GM12878 (cell line): Measurements from ENCODE around the gene BTBD7. TPM values are rescaled to one million over a fixed set of nuclear protein-coding genes. Genes with fewer than 3 reads are reported as not detected.

ENCODE experiments used
- ATAC-seq: fragments of 200-7000 bp; cut with Tn5 transposase; 3 replicates; pipeline ENCODE4 v1.9.1; 2020; ENCODE audit warnings: mild to moderate bottlenecking, moderate library complexity
- BruUV-seq: library from RNA; stranded (reverse); fragments of 400-500 nt; replicated peaks from 2 replicates; lab custom pipeline; 2021; lab: Mats Ljungman, UMichigan
- CTCF ChIA-PET: fragments of 300-600 bp; sonication (Branson Sonifier 250); formaldehyde crosslinking; extraction: SDS; loops from one replicate; lab custom pipeline; 2021; ENCODE audit warnings: inconsistent platforms; lab: Yijun Ruan, JAX
- POLR2A ChIA-PET: fragments of 350-600 bp; formaldehyde crosslinking; extraction: SDS; loops from one replicate; lab custom pipeline; 2021; ENCODE audit warnings: inconsistent platforms; lab: Charles Lee
- RAD21 ChIA-PET: fragments of 300-600 bp; sonication (Branson Sonifier 250); formaldehyde crosslinking; loops from one replicate; lab custom pipeline; 2023; ENCODE audit warnings: antibody characterized with exemption; ENCODE audit not compliant: unreplicated experiment; lab: Charles Lee
- SMC1A ChIA-PET: fragments of 300-600 bp; sonication (Branson Sonifier 250); formaldehyde crosslinking; loops from one replicate; lab custom pipeline; 2023; ENCODE audit not compliant: unreplicated experiment, uncharacterized antibody; lab: Charles Lee
- DNase-seq: peaks from one replicate; pipeline ENCODE4 v3.0.0-alpha.2; 2011; ENCODE audit warnings: low read depth, low spot score
- FAIRE-seq: peaks from 3 replicates; lab custom pipeline; 2011; peaks lifted over from hg19 to GRCh38; lab: Jason Lieb, UNC
- H2AFZ ChIP-seq: 2 replicates; pipeline ENCODE4 v1.6.0; 2011; ENCODE audit warnings: low read depth, low read length, control low read depth; ENCODE audit not compliant: control insufficient read depth
- H3K27ac ChIP-seq: 2 replicates; pipeline ENCODE4 v1.5.1; 2011; ENCODE audit warnings: control low read depth; ENCODE audit not compliant: control insufficient read depth, insufficient read depth
- H3K27me3 ChIP-seq, 2 experiments: replicated peaks in 1 of 2; 2 replicates each; pipeline versions ENCODE4 v1.6.0 to v1.6.1; 2011; ENCODE audit warnings: low read length in 1 of 2; ENCODE audit not compliant: control insufficient read depth in 2 of 2, insufficient read depth in 2 of 2
- H3K36me3 ChIP-seq, 2 experiments: 2 replicates each; pipeline ENCODE4 v1.5.1; 2011; ENCODE audit warnings: low read length in 1 of 2; ENCODE audit not compliant: control insufficient read depth in 2 of 2, insufficient read depth in 2 of 2
- H3K4me1 ChIP-seq: 2 replicates; pipeline ENCODE4 v1.6.1; 2011; ENCODE audit warnings: mild to moderate bottlenecking, low read length, moderate library complexity, mixed read lengths; ENCODE audit not compliant: control insufficient read depth, insufficient read depth
- H3K4me2 ChIP-seq: 2 replicates; pipeline ENCODE4 v1.6.0; 2011; ENCODE audit warnings: control low read depth; ENCODE audit not compliant: control insufficient read depth, insufficient read depth
- H3K4me3 ChIP-seq: fragments of 200-600 bp; sonication (generic); 2 replicates; pipeline ENCODE4 v1.5.1; 2016
- H3K79me2 ChIP-seq: 2 replicates; pipeline ENCODE4 v1.6.0; 2011; ENCODE audit warnings: low read length; ENCODE audit not compliant: control insufficient read depth, insufficient read depth
- H3K9ac ChIP-seq: 2 replicates; pipeline ENCODE4 v1.8.0; 2011; ENCODE audit warnings: low read length, control low read depth, mixed read lengths; ENCODE audit not compliant: control insufficient read depth, insufficient read depth
- H3K9me3 ChIP-seq: replicated peaks from 3 replicates; pipeline ENCODE4 v1.5.1; 2011; ENCODE audit warnings: mild to moderate bottlenecking, low read length; ENCODE audit not compliant: control insufficient read depth, insufficient read depth
- H4K20me1 ChIP-seq: 2 replicates; pipeline ENCODE4 v1.6.0; 2011; ENCODE audit not compliant: control insufficient read depth, insufficient read depth
- BCL11A ChIP-seq: IDR thresholded peaks from 2 replicates; pipeline ENCODE4 v1.6.1; 2011; ENCODE audit warnings: low read depth, low read length
- BHLHE40 ChIP-seq, 2 experiments: fragments of 450-650 bp in 1 of 2; IDR thresholded peaks; 2 replicates each; pipeline ENCODE4 v1.6.1; 2011 to 2017; ENCODE audit warnings: low read depth in 2 of 2, borderline replicate concordance in 1 of 2, improper control_type of control experiment in 1 of 2, low read length in 1 of 2, mild to moderate bottlenecking in 1 of 2
- FOXK2 ChIP-seq: fragments of 450-650 bp; IDR thresholded peaks from 2 replicates; pipeline ENCODE4 v1.6.1; 2017; ENCODE audit warnings: mild to moderate bottlenecking, moderate library complexity
- NFIC ChIP-seq: IDR thresholded peaks from 2 replicates; pipeline ENCODE4 v1.6.1; 2012; ENCODE audit warnings: low read depth, mild to moderate bottlenecking, inconsistent platforms, low read length, moderate library complexity
- NR2C1 ChIP-seq: fragments of 450-650 bp; IDR thresholded peaks from 2 replicates; pipeline ENCODE4 v1.6.1; 2017; ENCODE audit warnings: antibody characterized with exemption, mild to moderate bottlenecking, moderate library complexity
- NR2C2 ChIP-seq: IDR thresholded peaks from 2 replicates; pipeline ENCODE4 v1.6.1; 2011; ENCODE audit warnings: borderline replicate concordance, low read depth; ENCODE audit not compliant: control insufficient read depth, insufficient read length
- POLR2AphosphoS2 ChIP-seq: IDR thresholded peaks from 2 replicates; pipeline ENCODE4 v1.6.1; 2011; ENCODE audit warnings: low read depth, mild to moderate bottlenecking, low read length, improper control_type of control experiment, moderate library complexity
- POLR2AphosphoS5 ChIP-seq: IDR thresholded peaks from 2 replicates; pipeline ENCODE4 v1.6.1; 2011; ENCODE audit warnings: mild to moderate bottlenecking, low read length, inconsistent platforms
- SIN3A ChIP-seq: IDR thresholded peaks from 2 replicates; pipeline ENCODE4 v1.6.1; 2012; ENCODE audit warnings: low read depth, low read length, improper control_type of control experiment
- STAT3 ChIP-seq: IDR thresholded peaks from 2 replicates; pipeline ENCODE4 v1.6.1; 2011; ENCODE audit warnings: low read depth, low read length, improper control_type of control experiment
- TAF1 ChIP-seq: IDR thresholded peaks from 2 replicates; pipeline ENCODE4 v1.6.1; 2011; ENCODE audit warnings: mild to moderate bottlenecking, low read depth, low read length, borderline replicate concordance
- ZNF207 ChIP-seq: fragments of 450-650 bp; IDR thresholded peaks from 2 replicates; pipeline ENCODE4 v1.6.1; 2014; ENCODE audit warnings: antibody characterized with exemption, mild to moderate bottlenecking, borderline replicate concordance
- ZNF274 ChIP-seq: IDR thresholded peaks from one replicate; pipeline ENCODE4 v1.8.0; 2011; ENCODE audit not compliant: insufficient read length, insufficient read depth
- ZNF622 ChIP-seq: fragments of 450-650 bp; IDR thresholded peaks from 2 replicates; pipeline ENCODE4 v1.6.1; 2017; ENCODE audit warnings: mild to moderate bottlenecking, inconsistent platforms
- in situ Hi-C: fragments of 300-500 bp; cut with MboI; formaldehyde crosslinking; loops from 9 replicates; pipeline ENCODE4 v1.14.3; 2018; ENCODE audit warnings: mixed read lengths
- intact Hi-C: fragments of 100-400 bp; cut with micrococcal nuclease; formaldehyde crosslinking; loops from one replicate; pipeline ENCODE4 v1.14.2; 2022; ENCODE audit not compliant: unreplicated experiment
- polyA plus RNA-seq, 11 experiments: library from polyadenylated mRNA; depleted of rRNA in 4 of 11; unstranded in 6 of 11; stranded (reverse) in 5 of 11; fragments of >200 nt; fragmentation: Nextera tagmentation in 4 of 11; fragmentation: Illumina TruSeq in 1 of 11; extraction: Ambion mirVana in 4 of 11; extraction: Trizol in 1 of 11; gene quantifications; 1 replicate in 1 of 11; 2 replicates in 10 of 11; pipeline versions ENCODE4 v1.2.1 to v1.2.3, GENCODE V29; 2011 to 2016; ENCODE audit warnings: inconsistent platforms in 2 of 11, missing spikeins in 2 of 11, low read depth in 1 of 11
- total RNA-seq, 4 experiments: library from RNA; depleted of rRNA in 3 of 4; stranded (reverse); fragments of >200 nt in 3 of 4; fragmentation: Illumina TruSeq in 1 of 4; extraction: Trizol in 1 of 4; gene quantifications; 2 replicates each; pipeline versions ENCODE4 v1.2.1 to v1.2.3, GENCODE V29; 2013 to 2021
- TF ChIP-seq, protein P1 (sequence below): fragments of 450-650 bp; conservative IDR thresholded peaks from 2 replicates; pipeline ENCODE4 v1.6.1; 2017; ENCODE audit warnings: mild to moderate bottlenecking, moderate library complexity
- TF ChIP-seq, protein P2 (sequence below): fragments of 450-650 bp; IDR thresholded peaks from 2 replicates; pipeline ENCODE4 v1.6.1; 2018; ENCODE audit warnings: mild to moderate bottlenecking, low read depth, moderate library complexity; ENCODE audit not compliant: partially characterized antibody

The BTBD7 gene
- total and polyA plus RNA-seq, 10 of the 15 experiments (the other 5 are each of a cell fraction or from before 2014, with no cell fraction given), result 3.6 to 17.0 (median 9.6) TPM

DNA sequence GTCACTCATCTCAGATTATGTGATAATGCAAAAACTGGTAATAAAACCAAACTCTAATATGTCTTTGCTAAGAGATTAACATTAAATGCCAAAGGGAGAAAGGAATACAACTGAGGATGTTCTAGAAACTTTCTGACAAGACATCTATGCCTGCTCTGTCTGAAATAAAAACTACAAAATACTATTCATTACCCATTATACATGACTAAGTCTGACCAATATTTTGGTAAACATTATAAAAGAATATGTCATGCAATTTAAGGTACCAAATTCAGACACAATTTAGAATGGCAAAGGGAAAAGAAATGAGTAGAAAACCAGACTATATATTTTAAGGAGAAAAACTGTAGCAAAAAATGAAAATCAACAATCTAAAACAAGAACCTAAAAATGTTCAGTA, 86.3 kb downstream of the BTBD7 start:
- CTCF ChIA-PET, result no interaction called here
- Histone ChIP-seq H2AFZ (no peak overlapping the region), H3K36me3 (peaks cover 18 to 22% of the 10 kb centered on the region in 2 experiments), H3K4me3 (no peak overlapping the region), H3K27me3 (no peaks in the 10 kb centered on the region), H4K20me1 (no peaks in the 10 kb centered on the region), H3K9me3 (no peaks in the 10 kb centered on the region), H3K4me1 (no peaks in the 10 kb centered on the region), H3K9ac (no peak overlapping the region)
- no TSS peak for BruUV-seq
- no peak for DNase-seq
- SMC1A ChIA-PET, result interaction anchor here (0.6 kb wide), 1 partner anchor 52 kb away, joined by 3 read pairs; no protein-coding TSS in a partner anchor
- peak; percentile 75 for FAIRE-seq
- ATAC-seq, result no peak
- TF ChIP-seq STAT3 (no peak), NR2C2 (no peak), ZNF622 (no peak), NR2C1 (no peak), BHLHE40 (IDR thresholded peaks at IDR 0.05; ENCODE audit: borderline replicate concordance in 1 of 2, low read depth in 2 of 2, low read length in 1 of 2) (no peak), SIN3A (no peak), FOXK2 (no peak), POLR2AphosphoS2 (no peak), ZNF274 (no peak), NFIC (no peak), ZNF207 (no peak), TAF1 (no peak), POLR2AphosphoS5 (no peak), BCL11A (no peak)
- TF ChIP-seq, protein P1, sequence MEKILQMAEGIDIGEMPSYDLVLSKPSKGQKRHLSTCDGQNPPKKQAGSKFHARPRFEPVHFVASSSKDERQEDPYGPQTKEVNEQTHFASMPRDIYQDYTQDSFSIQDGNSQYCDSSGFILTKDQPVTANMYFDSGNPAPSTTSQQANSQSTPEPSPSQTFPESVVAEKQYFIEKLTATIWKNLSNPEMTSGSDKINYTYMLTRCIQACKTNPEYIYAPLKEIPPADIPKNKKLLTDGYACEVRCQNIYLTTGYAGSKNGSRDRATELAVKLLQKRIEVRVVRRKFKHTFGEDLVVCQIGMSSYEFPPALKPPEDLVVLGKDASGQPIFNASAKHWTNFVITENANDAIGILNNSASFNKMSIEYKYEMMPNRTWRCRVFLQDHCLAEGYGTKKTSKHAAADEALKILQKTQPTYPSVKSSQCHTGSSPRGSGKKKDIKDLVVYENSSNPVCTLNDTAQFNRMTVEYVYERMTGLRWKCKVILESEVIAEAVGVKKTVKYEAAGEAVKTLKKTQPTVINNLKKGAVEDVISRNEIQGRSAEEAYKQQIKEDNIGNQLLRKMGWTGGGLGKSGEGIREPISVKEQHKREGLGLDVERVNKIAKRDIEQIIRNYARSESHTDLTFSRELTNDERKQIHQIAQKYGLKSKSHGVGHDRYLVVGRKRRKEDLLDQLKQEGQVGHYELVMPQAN, result no peak
- TF ChIP-seq, protein P2, sequence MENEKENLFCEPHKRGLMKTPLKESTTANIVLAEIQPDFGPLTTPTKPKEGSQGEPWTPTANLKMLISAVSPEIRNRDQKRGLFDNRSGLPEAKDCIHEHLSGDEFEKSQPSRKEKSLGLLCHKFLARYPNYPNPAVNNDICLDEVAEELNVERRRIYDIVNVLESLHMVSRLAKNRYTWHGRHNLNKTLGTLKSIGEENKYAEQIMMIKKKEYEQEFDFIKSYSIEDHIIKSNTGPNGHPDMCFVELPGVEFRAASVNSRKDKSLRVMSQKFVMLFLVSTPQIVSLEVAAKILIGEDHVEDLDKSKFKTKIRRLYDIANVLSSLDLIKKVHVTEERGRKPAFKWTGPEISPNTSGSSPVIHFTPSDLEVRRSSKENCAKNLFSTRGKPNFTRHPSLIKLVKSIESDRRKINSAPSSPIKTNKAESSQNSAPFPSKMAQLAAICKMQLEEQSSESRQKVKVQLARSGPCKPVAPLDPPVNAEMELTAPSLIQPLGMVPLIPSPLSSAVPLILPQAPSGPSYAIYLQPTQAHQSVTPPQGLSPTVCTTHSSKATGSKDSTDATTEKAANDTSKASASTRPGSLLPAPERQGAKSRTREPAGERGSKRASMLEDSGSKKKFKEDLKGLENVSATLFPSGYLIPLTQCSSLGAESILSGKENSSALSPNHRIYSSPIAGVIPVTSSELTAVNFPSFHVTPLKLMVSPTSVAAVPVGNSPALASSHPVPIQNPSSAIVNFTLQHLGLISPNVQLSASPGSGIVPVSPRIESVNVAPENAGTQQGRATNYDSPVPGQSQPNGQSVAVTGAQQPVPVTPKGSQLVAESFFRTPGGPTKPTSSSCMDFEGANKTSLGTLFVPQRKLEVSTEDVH, result no peak
- TF ChIP-seq, all 136 proteins: peak for 0
- intact Hi-C loops (no loop called here), in situ Hi-C loops (loop anchor here (25.0 kb wide), 1 partner anchor 291 kb away; no protein-coding TSS in a partner anchor)
- RAD21 ChIA-PET, result no interaction called here
- Histone ChIP-seq H3K79me2 (no peaks in the 10 kb centered on the region), H3K4me2 (no peak overlapping the region), H3K27ac (no peak overlapping the region)
- POLR2A ChIA-PET, result no interaction called here
